Bronchial epithelial cell (primary cell): ENCODE data around the gene RPS6KA2. TPM values are rescaled to one million over a fixed set of nuclear protein-coding genes. Genes with fewer than 3 reads are reported as not detected.

ENCODE experiments used
- DNase-seq: peaks from one replicate; pipeline ENCODE4 v3.0.0-alpha.2; 2010; ENCODE audit warnings: low read depth
- FAIRE-seq: peaks from 2 replicates; lab custom pipeline; 2011; peaks lifted over from hg19 to GRCh38; lab: Jason Lieb, UNC
- H3K27me3 ChIP-seq: 2 replicates; pipeline ENCODE4 v1.5.1; 2011; ENCODE audit warnings: low read length; ENCODE audit not compliant: control insufficient read depth, insufficient read depth
- H3K36me3 ChIP-seq: 2 replicates; pipeline ENCODE4 v1.5.1; 2011; ENCODE audit warnings: low read length; ENCODE audit not compliant: control insufficient read depth, insufficient read depth
- H3K4me3 ChIP-seq: 2 replicates; pipeline ENCODE4 v1.5.1; 2011; ENCODE audit warnings: mild to moderate bottlenecking, low read depth, low read length, control low read depth
- CTCF ChIP-seq: IDR thresholded peaks from 2 replicates; pipeline ENCODE4 v1.5.1; 2011; ENCODE audit warnings: mild to moderate bottlenecking, moderate library complexity, low read length, control low read depth, inconsistent platforms; ENCODE audit not compliant: insufficient read depth, severe bottlenecking
- total RNA-seq: library from RNA; depleted of rRNA; stranded (reverse); fragments of >200 nt; gene quantifications from 2 replicates; pipeline ENCODE4 v1.2.1, GENCODE V29; 2014

Gene RPS6KA2
- total RNA-seq, 1 donor from 2014 or later: 42.6 TPM

- no peak overlapping the region for H3K4me3 ChIP-seq
- H3K36me3 ChIP-seq: peaks cover 4% of the 10 kb centered on the region
- no peak for FAIRE-seq
- DNase-seq: no peak
- no peak for TF ChIP-seq CTCF
- no peaks in the 10 kb centered on the region for H3K27me3 ChIP-seq
Measured at GRCh38 chr6:166483573-166484250, 143.3 kb downstream of the RPS6KA2 start.

- FAIRE-seq (no peak), DNase-seq (no peak)
- Histone ChIP-seq H3K27me3 (no peaks in the 10 kb centered on the region), H3K4me3 (no peak overlapping the region), H3K36me3 (peaks cover 4% of the 10 kb centered on the region)
- no peak for TF ChIP-seq CTCF
Measured at GRCh38 chr6:166483026-166483425, 144.0 kb downstream of the RPS6KA2 start.

- Histone ChIP-seq H3K4me3 (no peak overlapping the region), H3K36me3 (peaks cover 1% of the 10 kb centered on the region), H3K27me3 (no peaks in the 10 kb centered on the region)
- DNase-seq: no peak
- no peak for FAIRE-seq
- TF ChIP-seq CTCF: no peak
Measured at GRCh38 chr6:166478782-166479592, 148.1 kb downstream of the RPS6KA2 start.

- no peak for FAIRE-seq
- Histone ChIP-seq H3K27me3 (no peaks in the 10 kb centered on the region), H3K36me3 (peaks cover 1% of the 10 kb centered on the region), H3K4me3 (no peak overlapping the region)
- no peak for DNase-seq
- no peak for TF ChIP-seq CTCF
Measured at GRCh38 chr6:166477647-166478365, 149.2 kb downstream of the RPS6KA2 start.

- TF ChIP-seq CTCF: no peak
- Histone ChIP-seq H3K27me3 (no peaks in the 10 kb centered on the region), H3K36me3 (no peaks in the 10 kb centered on the region), H3K4me3 (no peak overlapping the region)
- FAIRE-seq (no peak), DNase-seq (no peak)
Measured at GRCh38 chr6:166476634-166477215, 150.3 kb downstream of the RPS6KA2 start.
